Psoas muscle (tissue), 8 donors: Measurements from ENCODE around the gene PODXL. TPM values are rescaled to one million over a fixed set of nuclear protein-coding genes. Genes with fewer than 3 reads are reported as not detected.
A peak's percentile ranks its signal among the peaks of the same experiment; 100 is the strongest.

Source experiments
- ATAC-seq, 4 donors: fragments of 200-7000 bp; cut with Tn5 transposase; one replicate each; pipeline ENCODE4 v1.9.1; 2020; ENCODE audit warnings: moderate library complexity in 3 of 4, mild to moderate bottlenecking in 2 of 4
- DNase-seq, 2 donors: peaks; one replicate each; pipeline ENCODE4 v3.0.0-alpha.2; 2020
- H3K27ac ChIP-seq: fragments of 200-600 bp; one replicate; pipeline ENCODE4 v1.8.0; 2022
- H3K27me3 ChIP-seq, 3 donors: fragments of 200-600 bp in 1 of 3; one replicate each; pipeline versions ENCODE4 v1.6.1 to v1.8.0; 2013 to 2022; ENCODE audit warnings: low read length in 2 of 3, mild to moderate bottlenecking in 2 of 3, moderate library complexity in 1 of 3; ENCODE audit not compliant: insufficient read depth in 3 of 3
- H3K36me3 ChIP-seq, 2 donors: fragments of 200-600 bp in 1 of 2; one replicate each; pipeline versions ENCODE4 v1.6.1 to v1.8.0; 2013 to 2022; ENCODE audit warnings: low read depth in 1 of 2, mild to moderate bottlenecking in 1 of 2, moderate library complexity in 1 of 2; ENCODE audit not compliant: insufficient read depth in 1 of 2
- H3K4me1 ChIP-seq: fragments of 200-600 bp; one replicate; pipeline ENCODE4 v1.8.0; 2022
- H3K4me3 ChIP-seq: fragments of 200-600 bp; one replicate; pipeline ENCODE4 v1.8.0; 2022; ENCODE audit warnings: mild to moderate bottlenecking
- H3K9me3 ChIP-seq: fragments of 200-600 bp; one replicate; pipeline ENCODE4 v1.8.0; 2022
- CTCF ChIP-seq: fragments of 200-600 bp; IDR thresholded peaks from one replicate; pipeline ENCODE4 v1.8.0; 2022; ENCODE audit warnings: antibody characterized with exemption
- WGBS, 3 donors: extraction: QIAGEN DNeasy Blood & Tissue Kit; methylation state at CpG; one replicate each; pipeline versions ENCODE4 v1.1.6 to v1.1.7; 2013; 5-methylcytosine and 5-hydroxymethylcytosine counted together
- intact Hi-C, 2 donors: fragments of 100-400 bp; cut with DNase I; formaldehyde crosslinking; loops; one replicate each; pipeline versions ENCODE4 v1.11.0 to v1.14.2; 2022
- polyA plus RNA-seq, 3 donors: library from polyadenylated mRNA; stranded (reverse); fragments of 200-250 nt; gene quantifications; one replicate each; pipeline ENCODE4 v1.2.3, GENCODE V29; 2013
- total RNA-seq, 4 donors: library from RNA; stranded (reverse); fragmentation: NEBNext Ultra II Directional in 2 of 4; extraction: Animal tissue kit (Norgen Biotek cat#: 25700) in 2 of 4; gene quantifications; one replicate each; pipeline versions ENCODE4 v1.2.1 to v1.2.4, GENCODE V29; 2021 to 2023
- donor health status: healthy with polysubstance abuse.
- donor health status: DM: no; HTN: no; CAD: no; lungs with moderate emphysema.
- donor health status: Bipolar disorder and iron deficiency.
- donor health status: healthy.
- donor health status: DM: yes; HTN: yes; CAD: no.
- donor health status: DM: no; HTN: no; CAD: no.
- donor health status: DM: no; HTN: no; CAD: no.
- donor health status: DM: yes; HTN: yes; CAD: no.

Gene PODXL
- total and polyA plus RNA-seq, 7 donors = 9.0 to 46.8 (median 16.2) TPM

DNA sequence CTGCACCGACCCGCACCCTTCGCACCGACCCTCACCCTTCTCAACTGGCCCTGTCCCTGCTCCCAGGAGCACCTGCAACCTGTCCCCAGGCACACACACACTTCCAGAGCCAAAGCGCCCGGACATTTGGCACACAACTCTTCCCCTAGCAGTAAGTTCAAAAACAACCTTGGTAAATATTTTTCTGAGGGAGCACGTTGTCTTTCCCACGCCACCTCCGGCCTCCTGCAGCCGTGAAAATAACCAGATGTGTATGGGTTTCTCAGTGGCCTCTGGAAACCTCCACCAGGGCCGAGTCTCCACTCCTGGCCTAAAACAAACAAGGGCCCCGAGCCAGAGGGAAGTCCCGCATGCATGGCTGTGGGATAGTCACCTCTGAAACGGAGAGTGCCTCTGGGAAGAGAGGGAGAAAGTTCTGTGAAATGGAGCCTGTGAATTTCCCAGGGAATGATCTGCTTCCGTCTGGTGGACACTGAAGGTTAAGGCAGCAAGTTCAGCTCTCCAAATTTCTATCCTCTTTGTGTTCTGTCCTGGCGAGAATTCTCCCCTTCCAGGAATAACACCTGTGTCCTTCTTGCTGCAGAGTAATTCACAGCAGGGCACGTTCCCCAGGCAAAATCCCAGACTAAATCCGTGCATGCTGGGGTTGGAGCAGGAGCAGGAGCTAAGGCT lies 15.8 kb downstream of the PODXL start:
- intact Hi-C loops = no loop called here
- Histone ChIP-seq H3K4me3 (no peak overlapping the region), H3K27me3 (no peaks in the 10 kb centered on the region), H3K9me3 (no peaks in the 10 kb centered on the region), H3K27ac (peak overlapping the region; percentile 76), H3K4me1 (peaks cover 47% of the 10 kb centered on the region), H3K36me3 (no peaks in the 10 kb centered on the region)
- WGBS, 3 donors = 36 to 43% (median 37%) methylated on average over 18 of the region's 18 CpGs
- TF ChIP-seq CTCF = peak; percentile 45
- DNase-seq (no peak), ATAC-seq (peak in 3 of 4 donors; percentile 24 to 62 (median 54))

DNA sequence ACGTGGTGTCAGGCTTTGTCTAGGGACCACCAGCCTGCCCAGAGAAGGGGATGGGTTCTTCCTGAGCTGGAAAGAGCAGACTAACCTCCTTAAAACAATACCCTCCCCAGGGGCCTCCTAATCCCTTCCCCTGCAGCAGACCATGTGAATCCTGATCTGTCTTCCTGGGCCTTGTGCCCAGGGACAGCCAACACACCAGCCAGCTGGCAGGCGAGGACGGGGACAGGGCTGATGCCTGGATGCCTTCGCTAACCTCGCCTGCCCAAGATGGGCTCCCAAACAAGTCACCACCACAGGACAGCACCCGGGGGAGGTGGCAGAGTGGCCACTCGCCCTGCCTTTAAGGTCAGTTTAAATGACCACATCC lies 17.6 kb downstream of the PODXL start:
- peak overlapping the region; percentile 71 for H3K27ac ChIP-seq
- 16 to 24% (median 20%) methylated on average over 7 of the region's 7 CpGs for WGBS, 3 donors
- TF ChIP-seq CTCF = no peak
- no peaks in the 10 kb centered on the region for H3K27me3 ChIP-seq
- intact Hi-C loops = loop anchor here in 1 of 2 donors (2.0 kb wide), 1 partner anchor 26 kb away; no protein-coding TSS in a partner anchor
- H3K4me1 ChIP-seq = peaks cover 43% of the 10 kb centered on the region
- peak; percentile 82 to 85 (median 83) for ATAC-seq
- H3K9me3 ChIP-seq = no peaks in the 10 kb centered on the region
- no peak overlapping the region for H3K4me3 ChIP-seq
- H3K36me3 ChIP-seq = no peaks in the 10 kb centered on the region
- DNase-seq = peak; percentile 60 to 82

- H3K4me1 ChIP-seq = peaks cover 43% of the 10 kb centered on the region
- TF ChIP-seq CTCF = no peak
These were observed 18.2 kb downstream of the PODXL start for GRCh38 chr7:131538071-131538812.

GRCh38 chr7:131537571-131537978 lies 18.9 kb downstream of the PODXL start:
- DNase-seq = no peak
- intact Hi-C loops = no loop called here
- no peak overlapping the region for H3K4me3 ChIP-seq
- peak overlapping the region; percentile 71 for H3K27ac ChIP-seq
- ATAC-seq = no peak
- 78 to 82% (median 80%) methylated on average over 12 of the region's 12 CpGs for WGBS, 3 donors
- no peak for TF ChIP-seq CTCF
- no peaks in the 10 kb centered on the region for H3K9me3 ChIP-seq
- no peaks in the 10 kb centered on the region for H3K27me3 ChIP-seq
- peaks cover 43% of the 10 kb centered on the region for H3K4me1 ChIP-seq
- H3K36me3 ChIP-seq = no peaks in the 10 kb centered on the region

More at GRCh38 chr7:131538071-131538812, 18.2 kb downstream of the PODXL start:
- H3K9me3 ChIP-seq = no peaks in the 10 kb centered on the region
- WGBS, 3 donors = 41 to 53% (median 42%) methylated on average over 13 of the region's 13 CpGs
- intact Hi-C loops = loop anchor here in 1 of 2 donors (2.0 kb wide), 1 partner anchor 25 kb away; no protein-coding TSS in a partner anchor
- no peak for DNase-seq
- H3K4me3 ChIP-seq = no peak overlapping the region
- H3K27me3 ChIP-seq = no peaks in the 10 kb centered on the region
- no peaks in the 10 kb centered on the region for H3K36me3 ChIP-seq
- ATAC-seq = peak; percentile 81 to 83 (median 82)
- H3K27ac ChIP-seq = peak overlapping the region; percentile 71
